Measurements from ENCODE around the gene CACNA1B.

- TF ChIP-seq CTCF (IDR thresholded peaks at IDR 0.05) (no peak), POLR2AphosphoS5 (IDR thresholded peaks at IDR 0.05) (no peak), POLR2A (IDR thresholded peaks at IDR 0.05) (no peak), EP300 (IDR thresholded peaks at IDR 0.05) (no peak)
Measured at GRCh38 chr9:137833721-137834613, 43.6 kb upstream of the CACNA1B start.
